Activated naive CD8-positive, alpha-beta T cell treated with anti-CD3 and anti-CD28 coated beads, Interleukin-2, amount 50 U/mL, for 24 hours (primary cell): ENCODE results near the gene STARD8.

Experiments used
- ATAC-seq: fragments of 150-1000 bp; cut with Tn5 transposase; one replicate; pipeline ENCODE4 v1.10.0; 2021
- DNase-seq: peaks from one replicate; pipeline ENCODE4 v3.0.0; 2021
- H3K27ac Mint-ChIP-seq: one replicate; pipeline ENCODE4 v1.8.0; 2021; ENCODE audit warnings: mild to moderate bottlenecking, mixed read lengths
- H3K27me3 Mint-ChIP-seq: one replicate; pipeline ENCODE4 v1.8.0; 2021; ENCODE audit warnings: mixed read lengths
- H3K36me3 Mint-ChIP-seq: one replicate; pipeline ENCODE4 v1.8.0; 2021; ENCODE audit warnings: low read depth, mixed read lengths
- H3K4me1 Mint-ChIP-seq: one replicate; pipeline ENCODE4 v1.8.0; 2021; ENCODE audit warnings: mixed read lengths
- H3K4me3 Mint-ChIP-seq: one replicate; pipeline ENCODE4 v1.8.0; 2021; ENCODE audit warnings: mild to moderate bottlenecking, moderate library complexity, mixed read lengths
- H3K9me3 Mint-ChIP-seq: one replicate; pipeline ENCODE4 v1.8.0; 2021; ENCODE audit warnings: mixed read lengths

Gene STARD8

DNA sequence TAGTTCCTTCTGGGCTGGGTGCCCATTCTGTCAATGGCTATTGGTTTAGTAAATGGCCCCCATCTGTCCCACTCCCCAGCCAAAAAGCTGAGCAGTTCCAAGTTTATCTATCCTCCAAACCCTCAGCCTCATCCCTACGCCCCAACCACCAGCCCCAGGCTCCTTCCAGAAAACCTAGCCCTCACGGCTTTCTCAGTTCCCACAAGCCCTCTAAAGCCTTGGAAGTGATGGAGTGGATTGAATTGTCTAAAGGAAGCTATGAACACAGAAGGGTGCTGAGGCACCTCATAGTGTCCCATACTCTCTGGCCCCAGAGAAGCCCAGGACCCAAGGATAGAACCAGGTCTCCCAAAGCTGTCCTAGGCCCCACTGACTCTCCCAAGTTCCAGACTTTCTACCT, 105.8 kb downstream of the STARD8 start:
- Mint-ChIP-seq H3K27me3 (no peaks in the 10 kb centered on the region), H3K36me3 (no peaks in the 10 kb centered on the region), H3K9me3 (no peaks in the 10 kb centered on the region), H3K27ac (no peak overlapping the region), H3K4me3 (no peak overlapping the region), H3K4me1 (peaks cover 7% of the 10 kb centered on the region)
- ATAC-seq (no peak), DNase-seq (no peak)

GRCh38 chrX:68754406-68754805, 106.9 kb downstream of the STARD8 start:
- Mint-ChIP-seq H3K9me3 (no peaks in the 10 kb centered on the region), H3K4me3 (no peak overlapping the region), H3K27ac (no peak overlapping the region), H3K4me1 (no peaks in the 10 kb centered on the region), H3K27me3 (no peaks in the 10 kb centered on the region), H3K36me3 (no peaks in the 10 kb centered on the region)
- ATAC-seq (peak; percentile 24), DNase-seq (no peak)

DNA sequence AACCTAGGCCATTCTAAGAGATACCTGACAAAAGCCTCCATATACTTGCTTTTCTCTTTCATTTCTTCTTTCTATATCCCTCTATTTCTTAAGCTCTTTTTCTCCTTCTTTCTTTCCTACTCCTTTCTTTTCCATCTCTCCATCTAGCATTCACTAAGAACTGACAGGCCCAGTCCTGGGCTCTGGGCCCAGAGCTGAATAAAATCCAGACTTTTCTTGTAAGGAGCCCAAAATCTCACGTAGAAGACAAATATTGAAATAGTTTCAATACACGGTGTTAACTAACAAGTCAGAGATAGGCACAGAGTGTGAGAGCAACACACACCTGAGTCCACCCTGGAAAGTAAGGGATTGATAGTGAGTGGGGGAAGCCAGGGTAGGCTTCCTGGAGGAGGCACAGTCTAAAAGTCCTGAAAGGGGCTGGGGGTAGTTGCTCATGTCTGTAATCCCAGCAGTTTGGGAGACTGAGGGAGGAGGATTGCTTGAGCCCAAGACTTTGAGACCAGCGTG, 108.2 kb downstream of the STARD8 start:
- Mint-ChIP-seq H3K4me1 (no peaks in the 10 kb centered on the region), H3K27ac (no peak overlapping the region), H3K27me3 (no peaks in the 10 kb centered on the region), H3K4me3 (no peak overlapping the region), H3K36me3 (no peaks in the 10 kb centered on the region), H3K9me3 (no peaks in the 10 kb centered on the region)
- no peak for DNase-seq
- no peak for ATAC-seq

GRCh38 chrX:68757331-68757730, 109.9 kb downstream of the STARD8 start:
- no peak overlapping the region for H3K4me3 Mint-ChIP-seq
- H3K4me1 Mint-ChIP-seq, result no peaks in the 10 kb centered on the region
- no peak overlapping the region for H3K27ac Mint-ChIP-seq
- no peaks in the 10 kb centered on the region for H3K36me3 Mint-ChIP-seq
- DNase-seq (no peak), ATAC-seq (no peak)
- H3K9me3 Mint-ChIP-seq, result no peaks in the 10 kb centered on the region
- H3K27me3 Mint-ChIP-seq, result no peaks in the 10 kb centered on the region

DNA sequence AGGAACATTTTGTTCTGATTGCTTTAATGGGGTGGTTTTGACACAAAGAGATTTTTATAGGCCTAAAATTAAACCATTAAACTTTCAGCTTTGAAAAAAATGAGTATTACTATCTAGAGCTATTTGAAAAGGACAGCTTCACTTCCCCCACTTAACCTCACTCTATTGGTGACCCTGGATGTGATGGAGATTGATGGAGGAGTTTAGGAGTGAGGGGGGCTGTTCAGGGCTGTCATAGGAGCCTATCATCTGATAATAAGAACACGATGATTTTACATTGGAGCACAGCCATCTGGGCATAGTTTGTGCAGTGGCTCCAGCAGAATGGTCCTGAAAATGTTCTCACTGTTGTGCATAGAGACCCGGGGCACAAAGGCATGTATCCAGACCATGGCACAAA, 110.3 kb downstream of the STARD8 start:
- Mint-ChIP-seq H3K9me3 (no peaks in the 10 kb centered on the region), H3K36me3 (no peaks in the 10 kb centered on the region), H3K27ac (no peak overlapping the region), H3K4me3 (no peak overlapping the region), H3K4me1 (no peaks in the 10 kb centered on the region), H3K27me3 (no peaks in the 10 kb centered on the region)
- ATAC-seq (no peak), DNase-seq (no peak)

GRCh38 chrX:68758671-68759070, 111.2 kb downstream of the STARD8 start:
- Mint-ChIP-seq H3K27me3 (no peaks in the 10 kb centered on the region), H3K4me1 (no peaks in the 10 kb centered on the region), H3K27ac (no peak overlapping the region), H3K9me3 (no peaks in the 10 kb centered on the region), H3K36me3 (no peaks in the 10 kb centered on the region), H3K4me3 (no peak overlapping the region)
- DNase-seq (no peak), ATAC-seq (no peak)

GRCh38 chrX:68761086-68761485, 113.6 kb downstream of the STARD8 start:
- no peaks in the 10 kb centered on the region for H3K4me1 Mint-ChIP-seq
- no peak overlapping the region for H3K4me3 Mint-ChIP-seq
- DNase-seq (no peak), ATAC-seq (no peak)
- H3K27ac Mint-ChIP-seq, result no peak overlapping the region
- H3K36me3 Mint-ChIP-seq, result no peaks in the 10 kb centered on the region
- no peaks in the 10 kb centered on the region for H3K27me3 Mint-ChIP-seq
- H3K9me3 Mint-ChIP-seq, result no peaks in the 10 kb centered on the region

GRCh38 chrX:68762766-68763165, 115.3 kb downstream of the STARD8 start:
- H3K27me3 Mint-ChIP-seq, result no peaks in the 10 kb centered on the region
- H3K27ac Mint-ChIP-seq, result no peak overlapping the region
- no peaks in the 10 kb centered on the region for H3K36me3 Mint-ChIP-seq
- no peak overlapping the region for H3K4me3 Mint-ChIP-seq
- ATAC-seq (no peak), DNase-seq (no peak)
- H3K9me3 Mint-ChIP-seq, result no peaks in the 10 kb centered on the region
- H3K4me1 Mint-ChIP-seq, result no peaks in the 10 kb centered on the region

DNA sequence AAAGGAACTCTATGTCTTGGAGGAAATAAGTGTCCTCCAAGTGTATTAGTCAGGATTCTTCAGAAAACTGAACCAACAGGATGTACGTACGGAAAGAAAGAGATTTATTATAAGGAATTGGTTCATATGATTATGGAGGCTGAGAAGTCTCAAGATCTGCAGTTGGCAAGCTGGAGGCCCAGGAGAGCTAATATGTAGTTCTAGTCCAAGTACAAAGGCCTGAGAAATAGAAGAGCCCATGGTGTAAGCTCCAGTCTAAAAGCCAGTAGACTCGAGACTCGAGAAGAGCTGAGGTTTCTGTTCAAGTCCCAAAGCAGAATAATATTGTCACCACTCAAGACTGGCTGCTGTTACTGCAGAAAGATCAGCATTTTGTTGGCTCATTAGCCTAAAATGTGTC, 116.0 kb downstream of the STARD8 start:
- H3K36me3 Mint-ChIP-seq, result no peaks in the 10 kb centered on the region
- H3K9me3 Mint-ChIP-seq, result no peaks in the 10 kb centered on the region
- DNase-seq, result no peak
- H3K27ac Mint-ChIP-seq, result no peak overlapping the region
- no peaks in the 10 kb centered on the region for H3K4me1 Mint-ChIP-seq
- H3K27me3 Mint-ChIP-seq, result no peaks in the 10 kb centered on the region
- ATAC-seq, result no peak
- H3K4me3 Mint-ChIP-seq, result no peak overlapping the region
